B cell (primary cell): ENCODE data around the gene NDUFAF7. TPM values are rescaled to one million over a fixed set of nuclear protein-coding genes. Genes with fewer than 3 reads are reported as not detected.
"Not testable (repeated sequence)": the region's sequence is repeated elsewhere in the genome, so short reads cannot be mapped to it uniquely, and the experiment has no call there.

Source experiments
- ATAC-seq: fragments of 200-7000 bp; cut with Tn5 transposase; one replicate; pipeline ENCODE4 v1.10.0; 2021; ENCODE audit warnings: low read depth, mild to moderate bottlenecking, moderate number of reproducible peaks, moderate library complexity
- CTCF ChIA-PET: fragments of 350-600 bp; sonication (Branson Sonifier 250); formaldehyde crosslinking; loops from one replicate; lab custom pipeline; 2021; ENCODE audit warnings: antibody characterized with exemption, inconsistent platforms; lab: Charles Lee
- POLR2A ChIA-PET: fragments of 350-600 bp; sonication (Branson Sonifier 250); formaldehyde crosslinking; loops from one replicate; lab custom pipeline; 2021; ENCODE audit warnings: antibody characterized with exemption; lab: Charles Lee
- DNase-seq: peaks from one replicate; pipeline ENCODE4 v3.0.0; 2013
- H2AFZ ChIP-seq: 2 replicates; pipeline ENCODE4 v1.6.1; 2012; ENCODE audit warnings: mild to moderate bottlenecking, low read depth, low read length; ENCODE audit not compliant: insufficient read depth, poor library complexity, severe bottlenecking
- H3K27ac ChIP-seq, 2 donors: 1 replicate in 1 of 2; 2 replicates in 1 of 2; pipeline ENCODE4 v1.5.1; 2012 to 2013; ENCODE audit warnings: low read length in 2 of 2, mild to moderate bottlenecking in 2 of 2, moderate library complexity in 1 of 2
- H3K27me3 ChIP-seq, 4 experiments: fragments of 200-600 bp in 1 of 4; sonication (generic) in 1 of 4; replicated peaks in 1 of 4; 1 replicate in 2 of 4; 2 replicates in 2 of 4; pipeline versions ENCODE4 v1.6.1 to v1.7.0; 2013 to 2016; ENCODE audit warnings: low read length in 3 of 4, mild to moderate bottlenecking in 2 of 4, mixed read lengths in 1 of 4, moderate library complexity in 1 of 4; ENCODE audit not compliant: insufficient read depth in 4 of 4, control insufficient read depth in 3 of 4; ENCODE audit errors: control extremely low read depth in 1 of 4
- H3K36me3 ChIP-seq, 2 experiments: replicated peaks in 1 of 2; 1 replicate in 1 of 2; 2 replicates in 1 of 2; pipeline versions ENCODE4 v1.6.1 to v1.7.1; 2013; ENCODE audit warnings: low read length in 1 of 2; ENCODE audit not compliant: insufficient read depth in 2 of 2, control insufficient read depth in 1 of 2; ENCODE audit errors: control extremely low read depth in 1 of 2, extremely low read depth in 1 of 2
- H3K4me1 ChIP-seq, 2 donors: fragments of 200-600 bp in 1 of 2; sonication (generic) in 1 of 2; 1 replicate in 1 of 2; 2 replicates in 1 of 2; pipeline versions ENCODE4 v1.5.1 to v1.6.1; 2013 to 2017; ENCODE audit warnings: low read length in 2 of 2; ENCODE audit not compliant: control insufficient read depth in 2 of 2, insufficient read depth in 2 of 2
- H3K4me2 ChIP-seq: replicated peaks from 2 replicates; pipeline ENCODE3; 2012; ENCODE audit warnings: mild to moderate bottlenecking, low read depth, low read length; ENCODE audit not compliant: poor library complexity, severe bottlenecking
- H3K4me3 ChIP-seq, 5 experiments: fragments of 200-600 bp in 1 of 5; sonication (generic) in 1 of 5; 1 replicate in 3 of 5; 2 replicates in 2 of 5; pipeline versions ENCODE4 v1.5.1 to v1.7.0; 2011 to 2016; ENCODE audit warnings: low read length in 4 of 5, mild to moderate bottlenecking in 4 of 5, low read depth in 2 of 5, control low read depth in 1 of 5, moderate library complexity in 1 of 5; ENCODE audit not compliant: insufficient read depth in 1 of 5; ENCODE audit errors: control extremely low read depth in 1 of 5, extremely low read depth in 1 of 5
- H3K79me2 ChIP-seq: fragments of 200-600 bp; sonication (generic); one replicate; pipeline ENCODE4 v1.6.0; 2016; ENCODE audit warnings: low read length; ENCODE audit not compliant: control insufficient read depth, insufficient read depth
- H3K9ac ChIP-seq: fragments of 200-600 bp; sonication (generic); 2 replicates; pipeline ENCODE4 v1.6.1; 2017; ENCODE audit warnings: mild to moderate bottlenecking, low read length, moderate library complexity
- H3K9me3 ChIP-seq, 3 donors: one replicate each; pipeline versions ENCODE4 v1.6.1 to v1.7.1; 2013; ENCODE audit warnings: low read length in 2 of 3; ENCODE audit not compliant: control insufficient read depth in 2 of 3, insufficient read depth in 1 of 3; ENCODE audit errors: control extremely low read depth in 1 of 3
- H4K20me1 ChIP-seq: 2 replicates; pipeline ENCODE4 v1.6.0; 2012; ENCODE audit warnings: mild to moderate bottlenecking, low read length; ENCODE audit not compliant: insufficient read depth, control insufficient read depth, poor library complexity, severe bottlenecking
- H3K27ac Mint-ChIP-seq: one replicate; pipeline ENCODE4 v1.8.0; 2021; ENCODE audit warnings: mixed read lengths
- H3K27me3 Mint-ChIP-seq: one replicate; pipeline ENCODE4 v1.8.0; 2021; ENCODE audit warnings: mixed read lengths
- H3K4me1 Mint-ChIP-seq: one replicate; pipeline ENCODE4 v1.8.0; 2021; ENCODE audit warnings: mixed read lengths
- H3K4me3 Mint-ChIP-seq: one replicate; pipeline ENCODE4 v1.8.0; 2021; ENCODE audit warnings: mixed read lengths
- H3K9me3 Mint-ChIP-seq: one replicate; pipeline ENCODE4 v1.8.0; 2022; ENCODE audit warnings: mixed read lengths; ENCODE audit not compliant: insufficient read depth
- CTCF ChIP-seq: fragments of 200-600 bp; IDR thresholded peaks from one replicate; pipeline ENCODE4 v1.8.0; 2022; ENCODE audit warnings: antibody characterized with exemption, mild to moderate bottlenecking
- EZH2 ChIP-seq: IDR thresholded peaks from 2 replicates; pipeline ENCODE4 v1.6.1; 2012; ENCODE audit warnings: borderline replicate concordance, low read depth, mild to moderate bottlenecking, moderate library complexity, low read length; ENCODE audit not compliant: insufficient read depth, poor library complexity, severe bottlenecking
- WGBS: methylation state at CpG from one replicate; pipeline ENCODE4 v1.1.5; 2013; ENCODE audit warnings: missing lambda C conversion rate; ENCODE audit not compliant: insufficient coverage; 5-methylcytosine and 5-hydroxymethylcytosine counted together
- intact Hi-C: fragments of 100-400 bp; cut with micrococcal nuclease; formaldehyde crosslinking; loops from one replicate; pipeline ENCODE4 v1.10.0; 2022
- polyA plus RNA-seq: library from polyadenylated mRNA; depleted of rRNA; stranded (reverse); fragments of >200 nt; gene quantifications from 2 replicates; pipeline ENCODE4 v1.2.3, GENCODE V29; 2012
- total RNA-seq, 2 donors: library from RNA; stranded (reverse); fragments of 120-200 nt in 1 of 2; gene quantifications; 1 replicate in 1 of 2; 2 replicates in 1 of 2; pipeline versions ENCODE4 v1.2.3 to v1.2.4, GENCODE V29; 2013 to 2022

The NDUFAF7 gene
- total and polyA plus RNA-seq, 2 donors (not counting 1 experiment from before 2014, with no cell fraction given): 12.2 to 35.4 TPM

GRCh38 chr2:37205689-37206341 is 25.6 kb upstream of the NDUFAF7 start:
- POLR2A ChIA-PET: no interaction called here
- no peak for DNase-seq
- Histone ChIP-seq H3K4me2 (no peak overlapping the region), H3K4me3 (no peak overlapping the region), H4K20me1 (no peaks in the 10 kb centered on the region), H3K9me3 (peaks cover 0 to 5% (median 3%) of the 10 kb centered on the region in 3 donors), H3K4me1 (no peaks in the 10 kb centered on the region), H2AFZ (no peak overlapping the region), H3K36me3 (peaks cover 19 to 73% of the 10 kb centered on the region in 2 experiments), H3K27ac (no peak overlapping the region), H3K79me2 (peaks cover 49% of the 10 kb centered on the region), H3K27me3 (no peaks in the 10 kb centered on the region), H3K9ac (no peak overlapping the region)
- H3K4me1 Mint-ChIP-seq: no peaks in the 10 kb centered on the region
- CTCF ChIA-PET: no interaction called here
- H3K4me3 Mint-ChIP-seq: no peak overlapping the region
- H3K27ac Mint-ChIP-seq: no peak overlapping the region
- WGBS: 100% methylated on average over 3 of the region's 5 CpGs
- intact Hi-C loops: no loop called here
- no peak for TF ChIP-seq CTCF
- TF ChIP-seq EZH2: no peak
- peaks cover 7% of the 10 kb centered on the region for H3K9me3 Mint-ChIP-seq
- no peaks in the 10 kb centered on the region for H3K27me3 Mint-ChIP-seq
- no peak for ATAC-seq

- H3K27me3 ChIP-seq, H4K20me1 ChIP-seq, H3K4me1 Mint-ChIP-seq, H3K27ac ChIP-seq, intact Hi-C loops, H3K27me3 Mint-ChIP-seq, H3K9me3 ChIP-seq, H3K9me3 Mint-ChIP-seq, H3K4me1 ChIP-seq, H2AFZ ChIP-seq, H3K9ac ChIP-seq, POLR2A ChIA-PET, DNase-seq, CTCF ChIA-PET, H3K4me2 ChIP-seq, H3K4me3 ChIP-seq, H3K4me3 Mint-ChIP-seq, H3K27ac Mint-ChIP-seq, ATAC-seq: not testable (repeated sequence)
- Histone ChIP-seq H3K36me3 (peaks cover 24 to 72% of the 10 kb centered on the region in 2 experiments), H3K79me2 (peaks cover 49% of the 10 kb centered on the region)
- WGBS: no CpG with 5 or more reads among the region's 2 CpGs
Measured at GRCh38 chr2:37206760-37207159, 24.7 kb upstream of the NDUFAF7 start.
